GM18519 (cell line): ENCODE data around the gene CCN6.
"Not testable (repeated sequence)": the region's sequence is repeated elsewhere in the genome, so short reads cannot be mapped to it uniquely, and the experiment has no call there.

Experiments
- ATAC-seq: cut with Tn5 transposase; IDR thresholded peaks from one replicate; pipeline ENCODE4 v1.9.1; 2021; ENCODE audit warnings: mild to moderate bottlenecking, moderate library complexity; ENCODE audit not compliant: unreplicated experiment, low FRiP score

The CCN6 gene

DNA sequence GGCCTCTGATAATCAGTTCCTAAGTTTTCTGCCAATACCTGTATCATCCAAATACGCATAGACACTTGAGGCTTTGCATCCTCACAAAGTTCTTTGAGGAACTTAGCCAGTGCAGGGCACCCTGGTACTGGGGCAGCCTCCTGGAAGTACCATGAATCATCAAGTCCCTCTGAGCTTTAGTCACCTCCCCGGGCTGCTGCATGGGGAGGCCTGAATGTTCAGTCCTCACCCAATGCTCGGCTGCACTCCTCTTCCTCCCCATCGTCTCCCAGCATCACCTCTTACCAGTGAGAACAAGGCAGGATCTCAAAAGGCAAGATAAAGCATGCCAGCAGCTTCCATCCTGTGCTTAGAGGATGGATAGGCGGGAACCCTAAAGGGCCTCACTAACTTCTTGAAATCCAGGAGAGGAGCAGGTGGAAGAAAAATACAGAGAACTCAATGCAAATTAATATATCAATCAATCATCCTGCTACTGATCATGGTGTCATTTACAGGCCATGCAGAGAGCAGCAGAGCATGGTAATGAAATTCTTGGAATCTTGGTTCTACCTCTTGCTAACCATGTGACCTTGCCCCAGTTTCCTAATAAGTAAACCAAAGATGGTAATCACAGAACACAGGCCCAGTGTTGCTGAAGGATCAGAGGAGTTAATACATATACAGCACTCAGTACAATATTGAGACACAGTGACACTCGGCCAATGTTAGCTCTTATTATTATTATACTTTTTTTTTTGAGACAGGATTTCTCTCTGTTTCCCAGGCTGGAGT, 4.7 kb upstream of the CCN6 start:
- ATAC-seq: no peak

- ATAC-seq: no peak
These were observed 3.9 kb upstream of the CCN6 start for GRCh38 chr6:112049996-112050395.

GRCh38 chr6:112050429-112050828, 3.5 kb upstream of the CCN6 start:
- no peak for ATAC-seq

GRCh38 chr6:112051251-112051740, 2.6 kb upstream of the CCN6 start:
- not testable (repeated sequence) for ATAC-seq

DNA sequence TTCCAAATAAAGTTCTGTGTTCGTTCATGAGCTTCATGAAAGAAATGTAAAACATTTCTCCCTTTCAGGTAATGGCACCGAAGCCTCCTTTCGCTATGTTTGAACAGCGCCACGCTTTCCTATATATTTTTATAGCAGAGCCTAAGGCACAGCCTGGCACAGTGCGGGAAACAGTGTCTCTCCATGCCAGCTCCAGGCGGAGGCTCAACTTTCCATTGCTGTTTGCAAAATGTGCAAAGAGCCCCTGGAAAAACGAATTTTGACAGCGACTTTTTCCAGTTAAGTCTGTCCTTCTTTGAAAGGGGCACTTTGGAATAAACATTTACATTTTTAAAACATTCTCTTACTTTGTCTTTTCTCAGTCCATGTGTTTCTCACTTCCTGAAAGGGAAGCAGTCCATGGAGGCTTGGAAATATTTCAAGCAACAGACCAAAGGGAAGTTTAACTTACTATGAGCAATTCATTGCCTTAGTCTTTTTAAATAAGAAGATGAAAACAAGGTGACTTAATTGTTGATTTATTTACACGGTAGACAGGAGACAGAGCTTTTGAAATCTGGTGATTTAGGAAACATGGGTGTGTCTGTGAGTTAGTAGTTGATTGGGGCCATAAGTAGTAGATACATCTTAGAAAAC, 769 bp downstream of the CCN6 start:
- ATAC-seq: no peak

GRCh38 chr6:112058243-112059032, 4.5 kb downstream of the CCN6 start:
- no peak for ATAC-seq

GRCh38 chr6:112061605-112062004, 7.7 kb downstream of the CCN6 start:
- no peak for ATAC-seq

DNA sequence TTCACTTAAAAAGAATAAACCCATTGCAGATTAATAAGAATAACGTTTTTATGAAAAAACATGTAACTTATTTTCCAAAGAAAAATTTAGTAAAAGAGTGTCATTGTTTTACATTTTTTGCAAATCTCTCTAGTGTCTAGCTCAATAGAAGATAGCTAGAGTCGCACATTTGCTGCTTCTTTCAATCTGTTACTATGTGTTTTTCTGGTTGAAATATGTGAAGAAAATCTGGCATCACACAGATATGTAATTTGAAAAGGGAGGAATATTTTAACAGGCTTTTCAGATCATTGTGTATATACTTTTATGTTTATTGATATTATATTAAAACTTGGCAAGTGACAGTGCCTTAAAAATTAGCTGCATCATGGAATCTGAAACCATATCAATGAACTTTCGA, 9.1 kb downstream of the CCN6 start:
- no peak for ATAC-seq

- ATAC-seq: no peak
These were observed 11.6 kb downstream of the CCN6 start for GRCh38 chr6:112065426-112065986.

DNA sequence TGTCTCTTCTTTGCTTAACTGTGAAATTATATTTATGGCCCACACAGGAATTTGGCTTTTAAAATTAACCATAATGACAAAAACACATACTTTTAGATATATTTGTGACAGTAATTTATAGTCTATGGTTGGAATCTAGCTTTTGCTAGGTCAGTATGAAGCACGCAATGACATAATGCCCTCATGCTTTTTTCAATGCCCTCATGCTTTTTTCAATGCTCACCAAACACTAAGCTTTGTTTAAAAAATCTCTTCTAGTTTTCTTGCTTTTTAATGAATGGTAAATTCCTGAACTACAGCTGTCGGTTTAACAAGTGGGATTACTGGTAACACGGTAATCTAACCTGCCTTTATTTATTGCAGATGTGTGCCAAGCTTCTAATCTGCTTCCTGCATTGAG, 12.7 kb downstream of the CCN6 start:
- ATAC-seq: no peak

GRCh38 chr6:112081569-112081968, 27.7 kb downstream of the CCN6 start:
- ATAC-seq: no peak

- ATAC-seq: no peak
These were observed 31.6 kb downstream of the CCN6 start for GRCh38 chr6:112085286-112086065.

- peak; percentile 4 for ATAC-seq
These were observed 32.8 kb downstream of the CCN6 start for GRCh38 chr6:112086744-112087135.

DNA sequence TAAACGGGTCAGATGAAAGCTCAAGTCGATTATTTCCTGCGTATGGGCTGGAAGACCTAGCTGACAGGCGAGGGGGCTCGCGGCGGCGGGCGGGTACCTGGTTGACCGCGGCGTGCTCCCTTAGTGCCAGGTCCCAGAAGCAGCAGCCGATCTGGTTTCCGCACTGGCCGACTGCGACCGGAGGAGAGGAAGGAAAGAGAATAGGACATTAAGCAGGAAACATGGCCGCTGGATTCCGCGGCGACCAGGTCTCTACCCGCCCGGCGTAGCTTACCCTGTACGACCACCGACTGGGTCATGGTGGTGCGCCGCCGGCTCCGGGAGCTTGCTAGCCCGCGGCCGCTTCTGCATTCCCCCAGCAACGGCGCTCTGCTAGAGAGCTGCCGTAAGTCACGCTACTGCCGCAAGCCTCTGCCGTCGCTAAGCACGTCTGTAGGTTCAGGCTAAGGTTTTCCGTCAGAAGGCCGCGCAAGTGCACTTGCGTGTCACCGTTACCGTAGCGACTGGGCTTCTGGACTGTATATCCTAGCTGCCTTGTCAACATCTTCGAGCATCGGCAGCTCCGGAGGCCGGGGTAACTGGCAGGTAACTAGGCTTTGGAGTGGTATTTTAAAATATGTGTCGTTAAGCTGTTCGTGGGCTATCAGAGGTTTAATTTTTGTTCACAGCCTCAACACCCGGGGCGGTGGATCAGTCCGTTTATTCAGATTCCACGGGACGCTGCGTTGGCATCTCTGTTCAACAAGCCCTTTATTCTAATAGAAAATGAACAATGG, 33.4 kb downstream of the CCN6 start, which contains the start of the genes FAM229B and TUBE1:
Gene FAM229B (plus strand): TSS at position 456 of the 776 bp plus-strand sequence. CDS start 11,693 bp downstream, outside the sequence.
Gene TUBE1 (minus strand): TSS at position 347 of the 776 bp plus-strand sequence. CDS start 48 bp downstream, at position 299.
- peak; percentile 98 for ATAC-seq

DNA sequence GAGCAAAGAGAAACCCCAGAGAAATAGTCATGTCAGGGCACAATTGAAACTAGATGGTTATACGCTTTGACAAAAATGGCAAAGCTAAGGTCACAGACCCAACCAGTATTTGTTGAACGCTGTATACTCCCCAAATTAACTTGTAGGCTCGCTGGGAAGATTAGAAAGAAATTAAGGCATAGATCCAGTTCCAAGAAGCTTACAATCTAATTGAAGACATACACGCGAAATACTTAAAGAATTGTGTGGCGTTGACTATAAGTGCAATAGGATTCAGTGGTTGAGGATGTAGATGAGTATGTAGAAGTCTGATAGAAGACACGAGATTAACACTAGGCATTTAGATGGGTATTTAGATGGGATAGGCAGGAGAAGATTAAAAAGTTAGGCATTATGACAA, 34.0 kb downstream of the CCN6 start:
- no peak for ATAC-seq

- ATAC-seq: no peak
These were observed 43.0 kb downstream of the CCN6 start for GRCh38 chr6:112096901-112097300.

DNA sequence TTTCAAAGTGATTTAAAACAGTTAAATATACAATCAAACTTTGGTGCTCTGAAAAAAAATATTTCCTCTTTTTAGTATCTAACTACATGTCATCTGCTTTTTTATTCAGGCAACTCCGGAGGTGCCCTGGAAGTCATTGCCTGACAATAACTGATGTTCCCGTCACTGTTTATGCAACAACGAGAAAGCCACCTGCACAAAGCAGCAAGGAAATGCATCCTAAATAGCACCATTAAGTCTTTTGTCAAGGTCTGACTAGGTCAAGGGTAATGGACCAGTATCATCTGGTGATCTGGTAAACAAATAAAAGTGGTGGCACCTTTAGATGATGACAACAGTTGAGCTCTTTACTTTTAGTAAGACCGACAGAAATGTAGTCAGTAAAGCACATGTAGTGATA, 46.7 kb downstream of the CCN6 start:
- ATAC-seq: no peak

DNA sequence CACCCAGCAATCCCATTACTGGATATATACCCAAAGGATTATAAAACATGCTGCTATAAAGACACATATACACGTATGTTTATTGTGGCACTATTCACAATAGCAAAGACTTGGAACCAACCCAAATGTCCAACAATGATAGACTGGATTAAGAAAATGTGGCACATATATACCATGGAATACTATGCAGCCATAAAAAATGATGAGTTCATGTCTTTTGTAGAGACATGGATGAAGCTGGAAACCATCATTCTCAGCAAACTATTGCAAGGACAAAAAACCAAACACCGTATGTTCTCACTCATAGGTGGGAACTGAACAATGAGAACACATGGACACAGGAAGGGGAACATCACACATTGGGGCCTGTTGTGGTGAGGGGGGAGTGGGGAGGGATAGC, 52.1 kb downstream of the CCN6 start:
- ATAC-seq: not testable (repeated sequence)

- no peak for ATAC-seq
These were observed 52.7 kb downstream of the CCN6 start for GRCh38 chr6:112106562-112106961.
